HG03280 (cell line): ENCODE results near the gene TMEFF2.

Experiments
- ATAC-seq: cut with Tn5 transposase; IDR thresholded peaks from one replicate; pipeline ENCODE4 v1.9.1; 2021; ENCODE audit warnings: mild to moderate bottlenecking, moderate library complexity; ENCODE audit not compliant: unreplicated experiment

The TMEFF2 gene

GRCh38 chr2:192025637-192026036 is 169.1 kb downstream of the TMEFF2 start:
- ATAC-seq, result no peak

GRCh38 chr2:192023006-192023405 is 171.7 kb downstream of the TMEFF2 start:
- ATAC-seq, result no peak

GRCh38 chr2:192017844-192018243 is 176.9 kb downstream of the TMEFF2 start:
- no peak for ATAC-seq

- no peak for ATAC-seq
Observed at GRCh38 chr2:192016265-192016664, 178.5 kb downstream of the TMEFF2 start.

GRCh38 chr2:192013211-192013610 is 181.5 kb downstream of the TMEFF2 start:
- ATAC-seq, result no peak

GRCh38 chr2:192011196-192011595 is 183.5 kb downstream of the TMEFF2 start:
- no peak for ATAC-seq

- no peak for ATAC-seq
Observed at GRCh38 chr2:192010073-192010472, 184.7 kb downstream of the TMEFF2 start.

- no peak for ATAC-seq
Observed at GRCh38 chr2:192007581-192008228, 187.0 kb downstream of the TMEFF2 start.

GRCh38 chr2:192005211-192005610 is 189.5 kb downstream of the TMEFF2 start:
- ATAC-seq, result no peak

GRCh38 chr2:192004188-192004963 is 190.4 kb downstream of the TMEFF2 start:
- ATAC-seq, result peak; percentile 59

- ATAC-seq, result no peak
Observed at GRCh38 chr2:192002418-192002817, 192.3 kb downstream of the TMEFF2 start.

- ATAC-seq, result no peak
Observed at GRCh38 chr2:192000196-192000980, 194.3 kb downstream of the TMEFF2 start.

GRCh38 chr2:191999101-191999841 is 195.5 kb downstream of the TMEFF2 start:
- ATAC-seq, result no peak

- ATAC-seq, result no peak
Observed at GRCh38 chr2:191995285-191995684, 199.4 kb downstream of the TMEFF2 start.

GRCh38 chr2:191994749-191995148 is 200.0 kb downstream of the TMEFF2 start:
- ATAC-seq, result no peak

GRCh38 chr2:191991442-191991841 is 203.3 kb downstream of the TMEFF2 start:
- ATAC-seq, result no peak

GRCh38 chr2:191985740-191986139 is 209.0 kb downstream of the TMEFF2 start:
- no peak for ATAC-seq

GRCh38 chr2:191983591-191983990 is 211.1 kb downstream of the TMEFF2 start:
- no peak for ATAC-seq

- no peak for ATAC-seq
Observed at GRCh38 chr2:191983186-191983585, 211.5 kb downstream of the TMEFF2 start.

GRCh38 chr2:191981706-191982105 is 213.0 kb downstream of the TMEFF2 start:
- ATAC-seq, result no peak

GRCh38 chr2:191980483-191980882 is 214.2 kb downstream of the TMEFF2 start:
- no peak for ATAC-seq
